Activated gamma-delta T cell treated with Interleukin-2 at 50 U/mL for 16 hours (primary cell): ENCODE data around the gene NR6A1.

Experiments used
- DNase-seq: peaks from one replicate; pipeline ENCODE4 v3.0.0-alpha.2; 2020

The NR6A1 gene

DNA sequence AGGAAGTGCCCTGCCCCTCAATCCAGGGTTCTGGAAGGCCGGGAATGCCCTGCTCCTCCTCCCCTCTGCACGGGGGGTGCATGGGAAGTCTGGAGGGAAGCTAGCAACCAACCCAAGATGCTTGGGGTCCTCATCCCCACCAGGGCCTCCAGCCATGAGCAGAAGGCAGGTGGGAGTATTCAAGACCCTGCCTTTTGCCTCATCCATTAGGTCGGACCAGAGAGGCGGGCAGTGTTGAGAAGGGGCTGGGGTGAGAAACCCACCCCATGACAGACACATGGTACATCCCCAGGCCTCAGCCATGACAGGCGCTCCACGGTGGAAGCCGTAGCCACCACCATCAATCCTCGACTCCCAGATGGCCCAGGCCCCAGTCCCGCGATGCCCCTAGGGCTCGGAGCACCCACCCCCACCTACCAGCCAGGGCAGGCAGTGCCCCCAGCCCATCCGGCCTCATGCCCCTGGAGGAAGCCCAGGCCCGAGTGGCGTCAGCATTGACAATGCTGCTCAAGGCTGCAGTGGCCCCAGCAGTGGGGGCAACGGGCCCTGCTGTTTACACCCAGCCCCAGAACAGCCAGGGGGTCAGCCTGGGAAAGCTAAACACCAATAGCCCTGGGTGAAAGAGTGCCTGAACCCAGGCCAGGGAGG is 272.5 kb downstream of the NR6A1 start:
- no peak for DNase-seq

DNA sequence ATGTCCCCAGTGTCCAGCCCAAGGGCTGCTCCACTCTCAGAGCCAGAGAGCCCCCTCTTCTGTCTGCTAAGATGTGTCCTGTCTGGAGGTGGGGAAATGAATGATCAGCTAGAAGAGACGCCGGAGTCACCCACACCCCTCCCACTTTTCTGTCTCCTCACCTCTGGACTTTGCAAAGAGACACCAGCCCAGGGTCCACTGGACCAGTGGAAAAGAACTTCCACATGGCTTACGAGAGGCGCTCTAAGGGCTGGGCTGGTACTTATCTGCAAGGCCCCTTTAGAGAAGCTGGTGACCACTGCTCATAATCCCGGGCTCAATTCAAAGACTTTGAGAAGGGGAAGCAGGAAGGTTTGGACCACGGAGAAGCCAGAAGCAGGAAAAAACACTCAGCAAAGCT is 273.1 kb downstream of the NR6A1 start:
- no peak for DNase-seq

DNA sequence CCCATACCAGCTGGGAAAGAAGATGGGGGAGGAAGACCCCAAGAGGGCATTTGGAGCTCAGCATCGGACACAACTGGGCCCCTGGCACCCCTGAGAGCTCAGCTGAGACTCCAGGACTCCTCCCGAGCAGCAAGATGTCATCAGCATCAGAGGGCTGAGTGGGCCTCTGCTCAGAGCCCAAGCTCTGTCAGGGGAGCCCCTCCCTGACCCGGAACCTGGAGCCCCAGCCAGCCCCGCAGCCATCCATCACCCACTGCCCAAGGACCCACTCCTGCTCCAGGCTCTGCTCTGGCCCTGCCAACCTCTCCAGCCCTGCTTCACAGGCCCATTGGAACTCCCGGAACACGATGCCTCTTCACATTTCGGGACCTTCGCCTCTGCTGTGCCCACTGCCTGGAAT is 273.7 kb downstream of the NR6A1 start:
- DNase-seq = no peak

DNA sequence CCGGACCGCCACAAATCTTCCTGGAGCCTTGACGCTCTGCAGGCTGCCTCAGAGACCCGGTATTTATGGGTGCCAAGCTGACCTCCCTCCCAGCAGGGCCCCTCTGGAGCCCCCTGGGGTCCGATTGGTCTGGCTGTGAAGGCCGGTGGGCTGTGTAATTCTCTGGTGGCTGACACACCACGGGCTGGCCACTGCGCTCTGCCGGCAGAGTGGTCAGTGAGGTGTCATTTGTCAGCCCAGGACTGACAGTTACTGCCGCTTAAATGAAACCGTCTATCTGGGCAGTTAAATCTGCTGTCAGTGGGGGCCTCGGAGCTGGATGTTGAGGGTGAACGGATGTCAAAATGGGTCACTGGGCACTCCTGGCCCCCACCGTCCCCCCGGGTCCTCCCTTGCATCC is 274.6 kb downstream of the NR6A1 start:
- DNase-seq = no peak

DNA sequence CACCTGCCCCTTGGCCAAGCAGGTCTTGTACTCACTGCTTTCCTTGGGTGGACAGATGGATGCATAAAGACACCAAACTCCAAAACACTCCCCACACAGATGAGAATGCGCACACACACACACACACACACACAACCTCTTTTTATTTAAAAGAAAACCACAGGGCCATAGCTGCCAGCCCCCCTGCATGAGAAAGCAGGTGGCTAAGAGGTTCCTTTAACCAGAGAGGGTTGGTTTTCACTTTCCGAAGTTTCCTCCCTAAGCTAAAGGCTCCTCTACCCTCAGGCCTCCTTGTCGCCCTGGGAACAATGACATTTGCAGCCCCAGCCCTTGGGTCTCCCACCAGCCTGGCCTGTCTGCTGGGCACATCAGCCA is 275.0 kb downstream of the NR6A1 start:
- DNase-seq = no peak

DNA sequence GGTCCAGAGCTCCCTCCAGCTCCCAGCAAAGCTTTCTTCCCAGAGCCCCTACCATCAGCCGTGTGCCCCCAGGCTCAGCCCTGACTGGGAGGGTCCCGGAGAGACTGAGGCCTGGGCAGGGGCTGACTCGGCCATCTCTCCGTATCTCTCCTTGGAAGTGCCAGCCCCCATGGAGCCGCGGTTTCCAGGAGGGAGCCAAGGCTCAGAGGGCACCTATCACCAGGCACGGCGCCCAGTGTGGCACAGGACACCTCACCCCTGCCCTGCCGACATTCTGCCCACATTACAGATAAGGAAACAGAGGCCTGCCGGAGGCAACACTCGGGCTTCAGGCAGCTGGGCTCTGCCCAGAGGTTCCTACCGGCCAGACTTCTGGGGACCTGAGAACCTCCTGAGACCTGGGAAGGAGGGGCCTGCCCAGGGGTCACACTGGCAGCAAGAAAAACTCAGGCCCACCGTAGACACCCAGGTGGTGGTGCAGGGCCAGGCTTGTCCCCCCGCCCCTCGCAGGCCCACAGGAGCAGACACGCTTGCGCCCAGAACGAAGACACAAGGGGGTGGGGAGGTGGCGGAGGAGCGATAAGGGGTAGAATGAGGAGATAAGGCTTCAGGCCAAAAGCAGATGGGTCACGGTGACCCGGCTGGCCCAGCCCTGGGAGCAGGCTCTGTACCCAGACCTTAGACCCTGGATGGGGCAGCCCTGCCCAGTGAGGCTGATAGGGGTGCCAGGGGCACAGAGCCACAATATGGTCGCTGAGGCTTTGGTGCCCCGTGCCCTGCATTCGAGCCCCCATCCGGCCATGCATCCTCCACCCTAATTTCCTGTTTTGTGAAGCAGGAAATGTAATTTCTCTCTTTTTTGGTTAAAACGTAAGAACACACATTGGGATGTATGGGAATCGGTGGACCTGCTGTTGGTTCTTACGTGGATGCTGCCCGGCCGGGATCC is 275.7 kb downstream of the NR6A1 start:
- no peak for DNase-seq

DNA sequence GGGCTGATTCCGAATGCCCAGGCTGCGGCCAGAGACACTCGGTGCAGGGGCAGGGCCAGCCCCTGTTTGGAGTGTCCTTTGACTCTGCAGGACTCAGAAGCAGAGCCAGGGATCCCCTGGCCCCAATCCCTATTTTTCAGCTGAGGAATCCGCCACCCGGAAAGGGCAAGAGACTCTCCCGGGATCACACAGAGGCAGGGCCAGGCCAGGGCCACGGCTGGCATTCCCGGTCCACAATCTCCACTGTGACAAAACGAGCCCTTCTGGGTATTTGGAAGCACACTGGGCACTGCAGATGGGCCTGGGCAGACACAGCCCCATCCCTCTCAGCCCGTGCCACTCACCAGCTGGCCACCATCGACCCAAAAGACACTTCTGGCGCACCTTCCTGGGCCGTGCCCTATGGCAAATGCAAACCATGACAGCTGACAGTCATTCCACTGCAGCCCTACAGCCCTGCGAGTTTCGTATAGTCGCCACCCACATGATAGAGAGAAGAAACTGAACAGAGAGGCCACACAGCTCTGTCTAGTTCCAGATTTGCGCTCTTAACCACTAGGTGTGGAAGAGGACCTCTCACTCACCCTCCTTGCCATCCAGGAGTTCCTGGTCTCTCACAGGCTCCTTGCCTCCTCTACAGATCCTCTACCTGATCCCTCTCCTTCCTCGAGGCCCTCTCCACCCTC is 277.2 kb downstream of the NR6A1 start:
- DNase-seq = no peak

DNA sequence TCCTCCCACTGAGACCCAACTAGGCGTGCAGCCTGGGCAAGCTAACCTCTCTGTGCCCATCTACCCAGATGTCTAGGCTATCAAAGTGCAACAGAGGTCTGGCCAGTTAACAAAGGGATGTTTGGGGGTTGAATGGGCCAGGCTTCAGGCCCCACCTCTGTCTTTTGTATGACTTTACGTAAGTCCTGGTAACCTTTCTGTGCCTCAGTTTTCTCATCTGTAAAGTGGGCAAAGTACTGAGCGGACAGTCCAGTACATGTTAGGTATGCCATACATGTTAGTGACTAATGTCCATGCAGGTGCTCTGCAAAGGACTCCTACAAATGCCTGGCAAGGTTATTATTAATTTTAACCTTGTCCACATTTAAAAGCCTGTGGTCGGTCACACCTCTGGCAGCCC is 277.9 kb downstream of the NR6A1 start:
- no peak for DNase-seq

DNA sequence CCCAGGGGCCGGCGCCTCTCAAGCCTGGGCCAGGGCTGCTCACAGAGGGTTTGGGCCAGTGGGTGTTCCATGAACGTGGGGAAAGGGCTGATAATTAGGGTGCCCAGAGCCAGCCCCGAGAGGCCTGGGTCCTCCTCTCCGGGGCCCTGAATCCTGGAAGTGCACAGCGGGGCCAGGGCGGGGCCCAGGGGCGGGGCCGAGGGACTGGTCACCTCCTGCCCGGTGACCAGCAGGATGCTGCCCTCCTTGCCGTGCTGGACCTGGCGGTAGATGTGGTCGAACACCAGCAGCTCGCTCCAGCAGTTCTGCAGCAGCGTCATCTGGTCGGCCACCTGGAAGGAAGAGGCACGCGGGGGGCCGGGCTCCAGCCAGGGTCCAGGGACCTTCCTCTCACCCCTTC is 278.3 kb downstream of the NR6A1 start:
- DNase-seq = no peak

DNA sequence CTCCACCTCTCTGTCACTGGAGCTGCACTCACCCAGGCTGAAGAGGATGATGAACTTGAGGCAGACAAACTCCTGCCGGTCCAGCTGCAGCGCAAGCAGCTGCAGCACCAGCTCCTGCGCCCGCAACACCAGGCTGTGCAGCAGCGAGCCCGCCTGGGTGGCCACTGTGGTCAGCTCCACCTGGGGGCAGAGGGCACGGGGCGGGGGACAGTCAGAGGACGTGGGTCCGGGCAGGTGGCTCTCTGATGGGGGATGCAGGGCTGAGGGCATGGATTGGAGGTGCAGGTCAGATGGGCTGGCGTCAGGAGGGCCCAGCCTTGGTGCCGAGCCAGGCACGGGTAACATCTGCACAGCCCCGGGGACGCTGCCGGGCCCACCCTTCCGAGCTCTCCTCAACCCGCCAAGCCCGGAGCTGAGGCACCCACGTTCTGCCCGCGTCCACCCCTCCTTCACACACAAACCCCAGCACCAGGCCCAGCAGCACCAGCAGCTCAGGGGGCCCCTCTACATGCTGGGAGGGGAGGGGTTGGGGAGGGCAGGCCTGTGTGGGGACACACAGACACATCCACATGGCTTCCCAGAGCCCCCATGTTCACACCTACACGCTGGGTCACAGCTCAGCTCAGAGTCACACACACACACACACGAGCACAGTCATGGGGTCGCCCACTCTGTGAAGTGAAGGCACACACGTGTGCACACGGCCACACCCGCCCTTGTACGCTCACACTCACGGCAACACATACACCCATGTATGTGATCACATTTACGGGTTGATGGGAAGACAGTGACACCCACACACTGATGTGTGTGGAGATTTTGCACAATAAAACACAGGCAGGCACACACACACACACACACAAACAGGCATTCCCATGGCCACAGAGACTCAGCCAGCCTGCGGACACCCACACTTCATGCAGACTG is 279.8 kb downstream of the NR6A1 start:
- DNase-seq = no peak

DNA sequence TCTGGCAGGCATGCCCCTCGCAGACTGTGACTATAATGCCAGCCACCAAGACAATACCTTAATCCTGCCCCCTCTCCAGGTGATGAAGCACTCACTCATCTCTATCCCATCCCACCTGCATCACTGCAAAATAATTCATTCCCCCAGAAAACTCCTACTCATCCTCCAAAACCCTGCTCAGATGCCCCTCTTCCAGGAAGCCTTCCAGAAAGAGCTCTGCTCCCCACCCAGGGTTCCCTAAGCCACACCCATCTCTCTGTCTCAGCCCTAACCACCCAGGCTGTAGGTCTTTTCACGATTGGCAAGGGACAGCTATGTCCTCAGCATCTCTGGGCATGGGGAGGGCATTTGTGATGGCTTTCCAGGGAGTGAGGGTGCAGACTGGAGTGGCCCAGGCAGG is 281.1 kb downstream of the NR6A1 start:
- DNase-seq = no peak

DNA sequence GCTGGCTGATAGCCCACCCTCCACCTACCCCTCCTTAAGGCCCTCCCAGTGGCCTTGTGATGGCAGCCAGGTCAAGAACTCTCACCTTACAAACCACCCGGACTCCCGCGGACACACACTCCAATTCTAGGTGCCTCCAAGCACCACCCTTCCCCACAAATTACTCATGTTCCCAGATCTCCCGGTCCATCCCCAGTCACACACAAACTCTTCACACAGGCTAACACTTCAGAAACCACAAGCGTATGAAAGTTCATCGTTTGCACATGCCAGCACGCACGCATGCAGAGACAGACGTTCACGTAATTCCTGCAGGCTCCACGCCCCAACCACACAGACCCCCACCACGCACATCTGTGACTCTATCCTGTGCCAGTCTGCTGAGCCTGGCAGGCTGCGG is 281.9 kb downstream of the NR6A1 start:
- DNase-seq = no peak

DNA sequence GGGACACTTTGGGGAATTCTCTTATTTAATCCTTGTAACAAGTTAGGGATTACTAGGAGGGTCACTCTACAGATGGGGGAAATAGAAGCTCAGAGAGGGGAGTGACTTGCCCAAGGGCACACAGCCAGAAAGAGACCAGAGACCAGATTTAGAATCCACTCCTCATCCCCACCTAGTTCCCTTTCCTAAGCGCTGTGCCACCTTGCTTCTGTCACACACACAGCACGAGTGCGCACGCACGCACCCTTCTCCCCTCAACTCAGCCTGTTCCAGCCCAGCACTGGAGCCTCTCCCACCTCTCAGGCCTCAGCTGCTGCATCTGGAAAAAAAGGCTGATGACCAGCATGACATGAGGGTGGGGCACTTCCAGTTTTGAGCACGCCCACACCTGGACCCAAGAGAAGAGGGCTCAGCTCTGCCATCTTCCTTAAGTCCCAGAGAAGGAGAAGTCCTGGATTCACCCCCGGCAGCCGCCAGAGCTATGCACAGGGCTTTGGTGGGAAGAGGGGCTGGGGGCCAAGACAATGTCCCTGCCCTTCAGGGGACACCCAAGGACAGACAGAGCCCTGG is 282.4 kb downstream of the NR6A1 start:
- no peak for DNase-seq

DNA sequence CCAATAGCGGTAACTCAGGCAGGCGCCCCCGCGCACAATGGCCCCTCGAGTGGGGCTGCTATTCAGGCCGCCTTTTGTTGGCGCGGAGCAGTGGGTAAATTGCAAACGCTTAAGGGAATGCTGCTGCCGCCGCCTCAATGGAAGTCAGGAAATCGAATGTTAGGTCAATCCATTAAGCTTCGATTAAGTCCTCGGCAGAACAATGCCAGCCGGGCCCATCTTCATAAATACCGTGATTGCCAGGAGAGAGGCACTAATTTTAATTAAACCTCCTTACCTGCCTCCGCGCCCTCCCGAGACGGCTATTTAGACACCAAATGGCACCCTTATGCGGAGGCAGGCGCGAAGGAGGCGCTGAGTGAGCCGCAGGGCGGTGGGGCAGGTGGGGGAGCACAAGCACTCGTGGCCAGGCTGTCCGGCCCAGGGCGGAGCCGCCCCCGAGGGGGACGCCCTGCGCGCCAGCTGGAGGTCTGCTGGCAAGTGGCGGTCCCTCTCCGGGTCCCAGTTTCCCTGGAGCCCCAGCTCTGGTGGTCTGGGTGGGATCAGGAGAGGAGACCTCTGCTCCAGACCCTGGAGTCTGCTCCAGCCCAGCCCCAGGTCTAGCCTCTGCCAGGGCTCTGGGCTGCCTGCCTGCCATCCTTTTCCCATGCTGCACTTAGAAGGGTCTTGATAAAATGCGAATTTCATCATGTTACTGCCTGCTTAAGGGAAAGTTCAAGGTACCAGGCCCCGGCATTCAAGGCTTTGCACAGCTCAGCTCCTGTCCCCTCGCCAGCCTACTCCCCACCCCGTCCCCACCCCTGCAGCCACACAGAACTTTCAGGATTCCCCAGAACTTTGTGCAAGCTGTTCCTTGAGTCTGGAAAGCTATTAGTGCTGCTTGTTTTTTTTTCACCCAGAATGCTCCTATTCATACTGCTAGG is 283.6 kb downstream of the NR6A1 start:
- no peak for DNase-seq

DNA sequence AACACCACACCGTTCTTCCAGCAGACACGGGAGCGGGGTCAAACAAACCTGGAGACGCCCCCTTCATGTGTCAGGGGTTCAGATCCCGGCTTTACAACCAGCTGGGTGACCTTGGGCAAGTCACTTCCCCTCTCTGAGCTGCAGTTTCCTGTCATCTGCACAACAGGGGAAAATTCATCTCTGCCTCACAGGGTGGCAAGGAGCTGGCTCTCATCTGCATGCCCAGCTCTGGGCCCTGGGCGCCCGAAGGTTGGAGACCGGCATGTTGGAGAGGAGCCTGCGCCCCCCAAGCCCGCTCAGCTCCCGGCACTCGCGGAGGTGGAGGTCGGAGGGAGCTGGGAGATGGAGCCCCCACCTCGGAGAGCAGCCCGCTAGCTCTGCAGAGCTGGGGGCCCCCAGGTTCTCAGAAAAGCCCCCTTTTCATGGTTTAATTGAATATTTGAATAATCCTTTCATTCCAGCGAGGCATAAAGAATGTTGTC is 284.3 kb downstream of the NR6A1 start:
- DNase-seq = no peak

DNA sequence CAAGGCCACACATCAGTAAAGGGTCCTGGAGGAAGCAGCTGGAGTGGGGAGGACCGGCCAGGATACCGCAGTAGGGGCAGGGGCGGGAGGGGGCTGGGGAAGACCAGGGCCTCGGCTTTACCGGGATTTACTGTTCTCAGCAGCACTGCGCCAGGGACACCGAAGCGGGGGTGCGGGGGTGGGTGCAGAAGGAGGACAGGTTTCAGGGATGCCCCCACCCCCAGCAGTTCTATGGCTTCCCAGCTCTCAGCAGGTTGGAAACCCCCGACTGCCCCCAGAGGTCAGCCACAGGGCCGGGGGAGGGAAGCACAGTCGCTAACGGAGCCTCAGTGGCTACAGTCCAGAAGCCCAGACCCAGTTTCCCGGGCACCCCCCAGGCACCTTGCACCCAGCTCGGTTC is 285.2 kb downstream of the NR6A1 start:
- no peak for DNase-seq

DNA sequence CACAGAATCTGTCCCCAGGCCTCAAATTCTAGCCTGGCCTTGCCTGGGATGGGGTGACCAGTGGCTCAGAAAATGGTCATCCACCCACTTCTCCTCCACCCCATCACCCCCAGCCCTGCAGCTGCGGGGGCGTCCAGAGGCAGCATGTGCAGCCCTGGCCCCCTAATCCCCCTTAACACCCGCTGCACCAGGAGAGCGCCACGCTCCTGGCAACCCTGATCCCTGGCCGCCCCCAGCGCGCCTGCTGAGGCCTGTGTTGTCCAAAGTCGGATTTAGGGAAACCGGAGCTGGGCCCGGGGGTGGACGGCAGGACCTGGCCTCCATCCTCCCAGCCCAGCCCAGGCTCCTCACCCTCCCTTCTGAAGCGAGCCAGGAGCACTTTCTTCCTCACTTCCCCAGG is 285.9 kb downstream of the NR6A1 start:
- no peak for DNase-seq

DNA sequence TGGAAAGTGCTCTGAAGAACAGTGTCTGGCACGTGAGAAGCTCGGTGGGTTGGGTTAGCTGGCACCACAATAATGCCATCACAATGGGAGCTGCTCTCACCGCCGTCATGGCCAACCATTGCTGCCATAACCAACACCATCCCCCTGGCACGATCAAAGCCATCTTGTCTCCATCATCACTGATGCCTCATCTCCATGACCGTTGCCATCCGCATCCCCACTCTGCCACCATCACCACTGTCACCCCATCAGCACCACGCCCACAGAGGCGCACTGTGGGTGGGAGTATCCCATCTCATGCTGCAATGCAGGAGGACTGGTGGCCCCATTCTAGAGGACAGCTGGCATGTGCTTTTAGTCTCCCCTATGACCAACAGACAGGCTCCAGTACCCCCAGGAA is 287.6 kb downstream of the NR6A1 start:
- no peak for DNase-seq

DNA sequence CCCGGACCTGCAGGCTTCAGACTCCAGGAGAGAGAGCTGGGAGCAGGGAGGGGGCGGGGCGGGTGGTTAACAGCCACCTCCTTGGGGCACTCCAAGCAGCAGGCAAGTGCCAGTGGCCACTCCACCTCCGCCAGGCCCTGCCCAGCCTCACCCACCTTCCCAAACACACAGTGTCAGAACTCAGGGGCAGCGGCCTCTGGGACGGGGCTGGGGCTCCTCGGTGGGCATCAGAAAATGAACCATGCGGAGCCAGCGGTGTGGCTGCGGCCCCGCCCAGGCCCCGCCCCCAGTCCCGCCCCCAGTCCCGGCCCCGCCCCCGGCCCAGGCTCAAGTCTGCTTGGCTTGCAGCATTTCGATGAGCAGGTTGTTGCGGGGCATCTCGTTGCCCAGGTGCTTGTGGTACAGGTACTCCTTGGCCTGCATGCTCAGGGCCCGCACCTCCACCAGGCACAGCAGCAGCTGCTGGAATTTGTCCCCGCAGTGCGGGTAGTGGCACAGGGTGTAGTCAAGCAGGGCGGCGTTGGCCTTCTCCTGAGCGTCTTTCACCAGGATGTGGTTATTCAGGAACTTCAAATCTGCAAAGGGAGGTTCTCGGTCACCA is 288.6 kb downstream of the NR6A1 start:
- no peak for DNase-seq

DNA sequence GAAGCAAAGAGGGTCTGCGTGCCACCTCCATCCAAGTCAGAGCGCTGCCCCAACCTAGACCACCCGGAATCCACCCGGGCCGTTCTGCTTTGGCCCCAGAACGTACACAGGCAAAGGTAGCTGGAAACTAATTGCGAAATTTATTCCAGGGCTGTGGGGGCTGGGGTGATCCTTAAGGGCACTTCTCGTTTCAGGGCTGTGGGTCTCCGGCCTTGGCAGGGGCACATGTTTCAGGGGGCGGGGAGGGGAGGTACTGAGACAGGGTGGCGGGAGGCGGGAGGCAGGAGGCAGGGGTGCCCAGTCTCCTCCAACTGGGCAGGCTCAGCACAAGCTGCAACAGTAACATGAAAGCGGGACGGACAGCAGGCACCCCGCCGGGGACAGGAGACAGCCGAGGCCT is 290.0 kb downstream of the NR6A1 start:
- no peak for DNase-seq

DNA sequence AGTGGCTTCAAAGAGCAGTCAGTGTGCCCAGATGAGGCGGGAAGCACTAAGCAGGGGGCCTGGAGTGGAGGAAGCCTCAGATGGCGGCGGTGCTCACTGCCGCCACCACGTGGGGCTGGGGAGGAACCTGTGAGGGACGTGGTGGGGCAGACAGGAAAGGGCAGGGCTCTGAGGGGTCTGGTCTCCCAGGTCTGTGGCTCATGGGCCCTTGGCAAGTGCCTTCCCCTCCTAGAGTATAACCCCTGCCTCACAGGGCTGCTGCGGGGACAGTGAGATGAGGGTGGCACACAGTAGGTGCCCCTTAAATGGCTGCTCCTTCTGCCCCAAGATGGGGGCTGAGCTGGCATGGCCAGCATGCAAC is 290.5 kb downstream of the NR6A1 start:
- DNase-seq = no peak
